Mesenchymal stem cell (in vitro differentiated cells and primary cell): ENCODE data around the gene PKDCC.

ENCODE experiments used
- DNase-seq: peaks from one replicate; pipeline ENCODE4 v3.0.0-alpha.2; 2013
- H2AFZ ChIP-seq: one replicate; pipeline ENCODE4 v1.6.1; 2013; ENCODE audit warnings: low read depth, mild to moderate bottlenecking, control low read depth, inconsistent platforms, low read length, moderate library complexity
- H2AK5ac ChIP-seq: 2 replicates; pipeline ENCODE4 v1.6.1; 2013; ENCODE audit warnings: low read length, moderate library complexity, mild to moderate bottlenecking, inconsistent platforms; ENCODE audit not compliant: severe bottlenecking
- H2BK120ac ChIP-seq: one replicate; pipeline ENCODE4 v1.6.1; 2013; ENCODE audit warnings: low read depth, mild to moderate bottlenecking, inconsistent platforms, low read length, moderate library complexity
- H2BK12ac ChIP-seq, 2 experiments: one replicate each; pipeline ENCODE4 v1.6.1; 2013; ENCODE audit warnings: inconsistent platforms in 2 of 2, low read length in 2 of 2, mild to moderate bottlenecking in 2 of 2, moderate library complexity in 2 of 2, control low read depth in 1 of 2
- H2BK15ac ChIP-seq: one replicate; pipeline ENCODE4 v1.6.1; 2013; ENCODE audit warnings: mild to moderate bottlenecking, low read depth, inconsistent platforms; ENCODE audit not compliant: poor library complexity, severe bottlenecking
- H2BK5ac ChIP-seq: 2 replicates; pipeline ENCODE4 v1.6.1; 2013; ENCODE audit warnings: low read depth, mild to moderate bottlenecking, low read length, control low read depth, inconsistent platforms; ENCODE audit not compliant: poor library complexity, severe bottlenecking
- H3K14ac ChIP-seq, 2 experiments: one replicate each; pipeline ENCODE4 v1.6.1; 2013; ENCODE audit warnings: inconsistent platforms in 2 of 2, low read length in 2 of 2, control low read depth in 1 of 2, mild to moderate bottlenecking in 1 of 2, moderate library complexity in 1 of 2
- H3K18ac ChIP-seq, 2 experiments: one replicate each; pipeline ENCODE4 v1.6.1; 2013; ENCODE audit warnings: inconsistent platforms in 2 of 2, low read length in 2 of 2, control low read depth in 1 of 2, low read depth in 1 of 2, mild to moderate bottlenecking in 1 of 2
- H3K23ac ChIP-seq, 2 experiments: one replicate each; pipeline ENCODE4 v1.6.1; 2013; ENCODE audit warnings: inconsistent platforms in 2 of 2, low read length in 2 of 2, mild to moderate bottlenecking in 2 of 2, moderate library complexity in 2 of 2, control low read depth in 1 of 2
- H3K27ac ChIP-seq: 2 replicates; pipeline ENCODE4 v1.5.1; 2013; ENCODE audit warnings: mild to moderate bottlenecking, moderate library complexity, low read length, control low read depth, inconsistent platforms; ENCODE audit not compliant: poor library complexity, severe bottlenecking
- H3K27me3 ChIP-seq, 2 experiments: 2 replicates each; pipeline versions ENCODE4 v1.6.1 to v1.7.0; 2013; ENCODE audit warnings: low read length in 2 of 2, mild to moderate bottlenecking in 2 of 2, moderate library complexity in 2 of 2, control low read depth in 1 of 2, inconsistent platforms in 1 of 2; ENCODE audit not compliant: control insufficient read depth in 1 of 2, insufficient read depth in 1 of 2
- H3K36me3 ChIP-seq, 2 experiments: 2 replicates each; pipeline versions ENCODE4 v1.6.1 to v1.7.0; 2013; ENCODE audit warnings: low read length in 2 of 2, control low read depth in 1 of 2, inconsistent platforms in 1 of 2, low read depth in 1 of 2, mild to moderate bottlenecking in 1 of 2; ENCODE audit not compliant: insufficient read depth in 2 of 2, control insufficient read depth in 1 of 2
- H3K4ac ChIP-seq, 2 experiments: one replicate each; pipeline ENCODE4 v1.6.1; 2013; ENCODE audit warnings: inconsistent platforms in 2 of 2, low read length in 2 of 2, mild to moderate bottlenecking in 2 of 2, moderate library complexity in 2 of 2, control low read depth in 1 of 2, low read depth in 1 of 2
- H3K4me1 ChIP-seq: 2 replicates; pipeline ENCODE4 v1.6.1; 2013; ENCODE audit warnings: low read depth, low read length, control low read depth; ENCODE audit not compliant: control insufficient read depth, insufficient read depth
- H3K4me2 ChIP-seq: 2 replicates; pipeline ENCODE4 v1.6.1; 2013; ENCODE audit warnings: low read length, mild to moderate bottlenecking, inconsistent platforms; ENCODE audit not compliant: poor library complexity, severe bottlenecking
- H3K4me3 ChIP-seq, 2 experiments: 2 replicates each; pipeline versions ENCODE4 v1.5.1 to v1.7.0; 2013; ENCODE audit warnings: low read length in 2 of 2, mild to moderate bottlenecking in 2 of 2, control low read depth in 1 of 2, low read depth in 1 of 2; ENCODE audit not compliant: insufficient read depth in 1 of 2
- H3K79me1 ChIP-seq: replicated peaks from 2 replicates; pipeline ENCODE4 v1.6.1; 2013; ENCODE audit warnings: mild to moderate bottlenecking, control low read depth, low read length, inconsistent platforms; ENCODE audit not compliant: poor library complexity, severe bottlenecking
- H3K9ac ChIP-seq: 2 replicates; pipeline ENCODE4 v1.7.0; 2013; ENCODE audit warnings: mild to moderate bottlenecking, low read length, moderate library complexity
- H3K9me3 ChIP-seq: 2 replicates; pipeline ENCODE4 v1.7.0; 2013; ENCODE audit warnings: mild to moderate bottlenecking, low read length; ENCODE audit not compliant: control insufficient read depth
- H4K8ac ChIP-seq: one replicate; pipeline ENCODE4 v1.6.1; 2013; ENCODE audit warnings: inconsistent platforms, mild to moderate bottlenecking, low read length, moderate library complexity
- H4K91ac ChIP-seq: one replicate; pipeline ENCODE4 v1.6.1; 2013; ENCODE audit warnings: mild to moderate bottlenecking, low read length, inconsistent platforms
- WGBS: methylation state at CpG from one replicate; pipeline ENCODE4 v1.1.7; 2013; ENCODE audit warnings: mixed read lengths; 5-methylcytosine and 5-hydroxymethylcytosine counted together

PKDCC gene

GRCh38 chr2:42099438-42100173 lies 51.8 kb downstream of the PKDCC start:
- H3K4me1 ChIP-seq, result peaks cover 20% of the 10 kb centered on the region
- H3K27me3 ChIP-seq, result no peaks in the 10 kb centered on the region
- H3K9ac ChIP-seq, result no peak overlapping the region
- no peak overlapping the region for H3K4me3 ChIP-seq
- no peak overlapping the region for H2BK15ac ChIP-seq
- no peak overlapping the region for H2BK5ac ChIP-seq
- no peak overlapping the region for H3K18ac ChIP-seq
- H3K9me3 ChIP-seq, result peaks cover 3% of the 10 kb centered on the region
- no peak overlapping the region for H2BK12ac ChIP-seq
- H3K23ac ChIP-seq, result no peak overlapping the region
- no peak for DNase-seq
- no peak overlapping the region for H3K4me2 ChIP-seq
- no peak overlapping the region for H3K4ac ChIP-seq
- H3K27ac ChIP-seq, result no peak overlapping the region
- WGBS, result 100% methylated on average over 5 of the region's 6 CpGs
- no peak overlapping the region for H2AFZ ChIP-seq
- H3K79me1 ChIP-seq, result no peaks in the 10 kb centered on the region
- no peak overlapping the region for H2AK5ac ChIP-seq
- H3K14ac ChIP-seq, result no peak overlapping the region
- peak overlapping the region; percentile 25 for H4K91ac ChIP-seq
- H3K36me3 ChIP-seq, result no peaks in the 10 kb centered on the region
- no peak overlapping the region for H4K8ac ChIP-seq
- H2BK120ac ChIP-seq, result no peak overlapping the region

DNA sequence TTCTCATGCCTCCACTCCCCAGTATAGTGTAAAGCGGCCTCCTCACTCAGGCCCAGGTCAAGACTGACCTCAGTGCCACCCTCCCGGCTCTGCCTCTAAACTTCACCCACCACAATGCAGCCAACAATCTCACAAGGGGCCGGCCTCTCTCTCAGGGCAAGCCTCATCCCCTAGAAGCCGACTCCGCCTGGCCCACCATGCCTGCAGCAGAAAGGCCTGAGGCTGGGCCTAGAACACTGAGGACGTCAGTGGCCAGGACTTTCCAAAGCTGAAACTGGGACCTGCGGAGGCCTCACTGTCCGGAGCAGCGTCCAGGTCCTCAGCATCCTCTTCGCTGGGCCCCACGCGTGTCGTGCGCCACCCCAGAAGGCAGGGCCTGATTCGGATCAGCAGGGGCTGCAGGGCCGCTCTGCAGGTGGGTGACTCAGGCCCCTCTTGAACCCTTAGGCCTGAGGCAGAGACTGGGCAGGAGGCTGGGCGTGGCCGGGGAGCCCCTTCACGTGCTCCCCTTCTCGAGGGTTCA lies 52.9 kb downstream of the PKDCC start:
- peak overlapping the region; percentile 62 for H2BK15ac ChIP-seq
- peaks cover 20% of the 10 kb centered on the region for H3K4me1 ChIP-seq
- no peak overlapping the region for H3K9ac ChIP-seq
- no peak overlapping the region for H2AFZ ChIP-seq
- peak overlapping the region; percentile 2 to 84 for H3K4ac ChIP-seq
- no peaks in the 10 kb centered on the region for H3K36me3 ChIP-seq
- WGBS, result 90% methylated on average over 16 of the region's 20 CpGs
- H2BK120ac ChIP-seq, result peak overlapping the region; percentile 71
- peak overlapping the region; percentile 93 for H4K91ac ChIP-seq
- peak overlapping the region; percentile 93 for H4K8ac ChIP-seq
- H3K27me3 ChIP-seq, result no peaks in the 10 kb centered on the region
- no peak overlapping the region for H3K23ac ChIP-seq
- H3K9me3 ChIP-seq, result peaks cover 3% of the 10 kb centered on the region
- peak overlapping the region; percentile 80 for H2AK5ac ChIP-seq
- peak overlapping the region; percentile 49 to 63 for H2BK12ac ChIP-seq
- H3K79me1 ChIP-seq, result no peaks in the 10 kb centered on the region
- H3K18ac ChIP-seq, result peak overlapping the region; percentile 55 to 87
- H3K27ac ChIP-seq, result no peak overlapping the region
- H3K14ac ChIP-seq, result peak overlapping the region in 1 of 2 experiments; percentile 67
- H3K4me2 ChIP-seq, result no peak overlapping the region
- no peak overlapping the region for H2BK5ac ChIP-seq
- H3K4me3 ChIP-seq, result no peak overlapping the region
- DNase-seq, result no peak

- H2BK5ac ChIP-seq, result peak overlapping the region; percentile 45
These were observed 53.6 kb downstream of the PKDCC start for GRCh38 chr2:42101206-42102023.

More at GRCh38 chr2:42101206-42102023, 53.6 kb downstream of the PKDCC start:
- Histone ChIP-seq H3K27me3 (no peaks in the 10 kb centered on the region), H3K36me3 (no peaks in the 10 kb centered on the region), H2BK15ac (peak overlapping the region; percentile 76), H3K27ac (peak overlapping the region; percentile 96), H3K9ac (peak overlapping the region; percentile 50), H4K91ac (peak overlapping the region; percentile 98), H3K18ac (peak overlapping the region; percentile 91 to 95), H3K4me1 (peaks cover 22% of the 10 kb centered on the region), H3K14ac (peak overlapping the region in 1 of 2 experiments; percentile 86), H3K79me1 (no peaks in the 10 kb centered on the region), H2BK120ac (peak overlapping the region; percentile 80), H3K4ac (peak overlapping the region; percentile 84 to 88), H3K4me3 (peak overlapping the region in 1 of 2 experiments; percentile 62), H4K8ac (peak overlapping the region; percentile 93), H3K9me3 (peaks cover 3% of the 10 kb centered on the region), H3K23ac (peak overlapping the region in 1 of 2 experiments; percentile 34), H2BK12ac (peak overlapping the region; percentile 83 to 92), H2AK5ac (peak overlapping the region; percentile 98), H3K4me2 (peak overlapping the region; percentile 43), H2AFZ (no peak overlapping the region)
- peak; percentile 81 for DNase-seq
- WGBS, result 11% methylated on average over 55 of the region's 77 CpGs
